HG03460 (cell line): ENCODE measurements around the gene MICOS13.
A peak's percentile ranks its signal among the peaks of the same experiment; 100 is the strongest.

Experiments
- ATAC-seq: cut with Tn5 transposase; IDR thresholded peaks from one replicate; pipeline ENCODE4 v1.9.1; 2021; ENCODE audit not compliant: unreplicated experiment

The MICOS13 gene

GRCh38 chr19:5687360-5688198 is 7.3 kb upstream of the MICOS13 start:
- no peak for ATAC-seq

DNA sequence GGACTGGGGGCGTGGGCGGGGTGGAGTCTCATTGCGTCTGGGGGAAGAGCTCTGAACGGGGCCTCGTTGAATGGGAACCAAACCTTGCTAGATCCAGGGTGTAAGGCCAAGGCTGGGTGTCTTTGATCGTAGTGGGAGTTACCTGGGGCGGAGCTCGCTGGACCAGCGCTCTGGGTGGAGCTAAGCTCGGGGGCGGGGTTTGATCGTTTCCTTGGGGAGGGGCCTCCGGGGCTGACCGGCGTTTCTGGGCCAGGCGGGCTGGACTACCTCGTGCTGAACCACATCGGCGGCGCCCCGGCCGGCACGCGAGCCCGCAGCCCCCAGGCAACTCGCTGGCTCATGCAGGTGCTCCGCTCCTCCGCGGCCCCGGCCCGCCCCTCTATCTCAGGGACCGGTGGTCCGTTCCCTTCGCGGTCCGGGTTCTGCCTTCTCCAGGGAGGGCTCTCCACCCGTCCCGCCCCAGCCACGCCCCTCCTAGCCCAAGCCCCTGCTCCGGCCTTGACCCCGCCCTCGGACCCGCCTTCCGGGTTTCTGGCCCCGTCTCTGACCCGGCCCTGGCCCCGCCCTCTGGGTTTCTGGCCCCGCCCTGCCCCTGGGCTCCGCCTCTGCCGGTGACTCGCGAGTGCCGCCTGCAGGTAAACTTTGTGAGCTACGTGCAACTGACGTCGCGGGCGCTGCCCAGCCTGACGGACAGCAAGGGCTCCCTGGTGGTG is 6.5 kb upstream of the MICOS13 start:
- peak; percentile 59 for ATAC-seq

GRCh38 chr19:5686326-5686646 is 6.0 kb upstream of the MICOS13 start:
- no peak for ATAC-seq

GRCh38 chr19:5684694-5685430 is 4.5 kb upstream of the MICOS13 start:
- ATAC-seq = no peak

GRCh38 chr19:5683177-5683886 is 3.0 kb upstream of the MICOS13 start:
- ATAC-seq = no peak

DNA sequence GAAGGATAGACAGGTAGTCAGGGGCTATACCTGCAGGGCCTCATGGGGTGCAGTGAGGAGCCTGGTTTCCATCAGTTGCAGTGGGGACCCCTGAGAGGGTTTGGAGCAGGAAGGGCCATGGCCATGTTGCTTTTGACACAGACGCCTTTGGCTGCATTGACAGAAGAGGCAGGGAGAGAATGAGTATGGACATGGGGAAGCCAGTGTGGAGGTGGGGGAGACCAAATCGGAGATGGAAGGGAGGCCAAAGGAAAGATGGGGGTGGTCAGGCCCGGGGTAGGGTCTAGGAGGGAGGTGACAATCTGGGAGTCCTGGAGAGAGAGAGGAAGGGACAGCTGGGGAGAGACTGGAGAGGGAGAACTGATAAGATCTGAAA is 1.8 kb upstream of the MICOS13 start:
- no peak for ATAC-seq

DNA sequence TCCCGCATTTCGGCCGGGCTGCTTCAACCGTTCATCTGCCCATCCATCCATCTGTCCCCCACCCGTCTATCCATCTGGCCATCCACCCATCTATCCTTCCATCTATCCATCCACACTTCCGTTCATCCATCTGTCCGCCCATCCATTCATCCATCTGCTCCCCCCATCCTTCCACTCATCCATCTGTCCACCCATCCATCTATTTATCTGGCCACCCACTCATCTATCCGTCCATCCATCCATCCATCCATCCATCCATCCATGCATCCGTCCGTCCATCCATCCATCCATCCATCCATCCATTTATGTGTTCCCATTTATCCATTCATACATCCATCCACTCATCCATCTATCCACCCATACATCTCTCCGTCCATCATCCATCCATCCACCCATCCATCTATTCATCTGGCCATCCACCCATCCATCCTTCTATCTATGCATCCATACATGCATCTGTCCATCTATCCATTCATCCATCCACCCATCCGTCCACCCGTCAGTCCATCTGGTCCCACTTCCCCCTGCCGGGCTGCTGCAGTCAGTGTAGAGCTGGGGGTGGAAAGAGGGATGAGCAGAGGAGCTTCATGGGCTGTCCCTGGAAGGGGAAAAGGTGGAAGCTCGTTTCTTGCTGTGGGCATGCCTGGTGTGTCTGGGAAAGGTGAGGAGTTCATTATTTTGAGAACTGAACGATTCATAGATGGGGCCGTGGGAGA is 1.2 kb upstream of the MICOS13 start:
- ATAC-seq = no peak

DNA sequence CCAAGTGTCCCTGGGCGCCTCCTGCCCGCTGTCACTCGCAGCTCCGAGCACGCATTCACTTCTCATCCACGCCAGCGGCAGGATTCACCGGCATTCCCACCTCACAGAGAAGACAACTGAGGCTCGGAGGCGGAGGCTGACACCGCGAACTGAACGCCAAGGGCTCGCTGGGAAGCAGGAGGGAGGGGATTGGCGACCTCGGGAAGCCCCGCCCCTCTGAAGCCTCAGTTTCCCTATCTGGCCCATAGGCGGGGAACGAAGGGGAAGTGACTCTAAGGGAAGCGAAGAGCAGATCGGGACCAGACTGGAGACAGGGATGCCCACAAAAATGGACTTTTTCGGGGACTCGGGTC is 256 bp downstream of the MICOS13 start:
- no peak for ATAC-seq

GRCh38 chr19:5679289-5680083 is 830 bp downstream of the MICOS13 start:
- no peak for ATAC-seq

DNA sequence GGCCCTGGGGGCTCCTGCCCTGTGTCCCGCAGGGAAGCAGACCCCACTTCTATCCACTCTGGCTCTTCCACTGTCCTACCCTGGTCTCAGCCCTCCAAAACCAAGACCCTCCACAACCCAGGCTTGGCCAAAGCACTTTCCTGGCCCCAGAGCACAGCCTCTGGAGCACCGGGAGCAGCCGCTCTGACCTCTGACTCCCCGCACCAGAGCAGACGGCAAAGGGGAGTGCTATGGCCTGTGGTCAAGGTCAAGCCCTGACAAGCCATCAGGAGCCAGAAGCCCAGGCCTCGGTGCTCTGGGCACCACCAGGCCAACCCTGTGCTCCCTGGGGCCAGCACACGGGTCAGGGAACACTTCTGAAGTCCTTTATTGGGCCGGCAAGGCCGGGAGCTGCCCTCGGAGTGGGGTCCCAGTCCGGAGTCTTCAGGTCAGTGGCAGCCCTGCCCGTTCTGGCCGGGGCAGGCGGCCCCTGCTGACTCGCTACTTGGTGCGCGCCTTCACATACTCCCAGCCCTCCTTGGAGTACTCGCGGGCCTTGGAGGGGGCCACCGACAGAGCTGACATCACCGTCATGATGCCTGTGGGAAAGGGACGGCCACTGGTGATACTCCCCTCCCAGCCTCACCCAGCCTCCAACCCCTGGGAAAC is 2.1 kb downstream of the MICOS13 start:
- no peak for ATAC-seq

DNA sequence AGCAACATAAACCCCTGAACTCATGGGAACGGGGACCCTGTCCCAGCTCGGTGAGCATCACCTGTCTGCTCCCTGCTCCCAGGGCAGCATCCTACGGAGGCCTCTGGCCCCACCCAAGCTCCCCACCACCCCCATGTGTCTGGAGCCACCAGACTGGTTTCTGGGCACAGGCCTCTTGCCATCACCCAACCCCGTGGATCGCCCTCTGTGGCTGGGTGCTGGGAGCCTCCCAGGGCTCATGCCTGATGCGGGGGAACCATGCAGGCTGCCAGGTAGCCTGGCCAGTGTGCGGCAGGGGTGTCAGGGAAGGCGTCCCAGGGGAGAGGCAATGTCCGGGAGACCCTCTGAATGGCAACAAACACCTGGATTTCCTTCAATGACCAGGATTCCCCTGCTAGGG is 2.7 kb downstream of the MICOS13 start:
- no peak for ATAC-seq

DNA sequence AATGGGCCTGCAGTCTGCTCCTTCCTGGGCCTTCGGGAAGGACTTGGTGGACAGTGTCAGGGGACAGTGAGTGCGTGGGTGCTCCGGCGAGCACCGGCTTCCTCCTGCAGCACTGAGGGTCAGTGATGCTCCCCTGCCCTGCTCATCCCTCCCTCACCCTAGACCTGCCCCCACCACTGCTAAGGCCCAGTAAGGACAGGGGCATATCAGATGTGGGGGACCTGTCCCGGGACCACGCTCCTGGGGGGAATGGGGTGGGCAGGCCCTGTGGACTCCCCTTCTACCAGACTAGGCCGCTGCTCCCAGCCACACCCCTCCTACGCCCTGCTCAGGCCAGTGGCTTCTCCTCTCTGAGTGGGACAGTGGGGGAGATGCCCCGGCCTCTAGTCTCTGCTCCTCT is 3.2 kb downstream of the MICOS13 start:
- no peak for ATAC-seq

- no peak for ATAC-seq
These were observed 3.6 kb downstream of the MICOS13 start for GRCh38 chr19:5676772-5677105.

GRCh38 chr19:5676105-5676771 is 4.1 kb downstream of the MICOS13 start:
- ATAC-seq = no peak

DNA sequence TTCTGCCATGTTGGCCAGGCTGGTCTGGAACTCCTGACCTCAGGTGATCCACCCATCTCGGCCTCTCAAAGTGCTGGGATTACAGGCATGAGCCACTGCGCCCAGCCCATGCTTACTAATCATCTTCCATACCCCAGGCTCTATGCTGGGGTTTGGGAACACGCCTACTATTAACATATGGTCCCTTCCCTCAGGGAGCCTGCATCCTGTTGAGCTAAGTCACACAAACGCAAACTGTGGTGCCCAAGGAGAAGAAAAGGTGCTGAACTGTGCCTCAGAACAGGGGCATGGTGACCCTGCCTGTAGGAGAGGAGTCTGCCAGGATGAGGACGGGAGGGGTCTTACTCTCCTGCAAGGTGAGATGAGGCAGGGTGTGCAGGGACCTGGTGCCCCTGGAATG is 5.6 kb downstream of the MICOS13 start:
- ATAC-seq = no peak

DNA sequence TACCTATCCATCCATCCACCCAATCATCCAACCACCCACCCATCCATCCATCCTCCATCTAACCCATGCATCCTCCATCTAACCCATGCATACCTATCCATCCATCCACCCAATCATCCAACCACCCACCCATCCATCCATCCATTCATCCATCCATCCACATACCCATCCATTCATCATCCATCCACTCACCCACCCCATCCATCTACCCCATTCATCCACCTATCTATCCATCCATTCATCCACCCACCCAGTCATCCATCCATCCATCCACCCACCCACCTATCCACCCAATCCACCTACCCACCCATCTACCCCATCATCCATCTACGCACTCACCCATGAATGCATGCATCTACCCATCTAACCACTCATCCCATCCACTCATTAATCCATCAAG is 6.6 kb downstream of the MICOS13 start:
- no peak for ATAC-seq

DNA sequence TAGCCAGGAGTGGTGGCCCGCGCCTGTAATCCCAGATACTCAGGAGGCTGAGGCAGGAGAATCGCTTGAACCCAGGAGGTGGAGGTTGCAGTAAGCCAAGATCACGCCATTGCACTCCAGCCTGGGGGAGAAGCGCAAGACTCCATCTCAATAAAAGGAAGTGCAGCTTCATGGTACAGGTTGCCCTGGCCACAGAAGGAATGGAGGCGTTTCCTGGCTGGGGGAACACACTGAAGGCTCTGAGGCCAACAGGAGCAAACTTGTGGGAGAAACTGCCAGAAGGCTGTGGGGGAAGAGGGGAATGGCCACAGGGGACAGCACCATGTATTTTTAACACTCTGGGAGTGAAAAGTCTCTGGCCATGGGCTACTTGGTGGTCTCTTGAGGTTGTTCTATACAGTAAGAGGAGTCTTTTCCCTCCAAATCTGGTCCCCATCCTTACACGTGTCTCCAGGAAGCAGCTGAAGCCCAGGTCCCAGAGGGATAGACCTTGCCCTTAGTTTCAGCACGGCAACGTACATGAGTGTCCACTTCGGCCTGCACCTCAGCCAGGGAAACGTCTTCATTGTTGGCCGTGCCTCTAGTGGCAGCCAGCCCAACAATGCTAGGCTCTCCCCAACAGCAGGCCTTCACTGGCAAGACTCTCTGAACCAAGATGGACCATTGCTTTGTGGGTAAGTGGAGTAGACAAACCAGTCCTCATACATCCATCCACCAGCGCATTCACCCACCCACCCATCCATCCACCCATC is 7.4 kb downstream of the MICOS13 start:
- ATAC-seq = no peak

GRCh38 chr19:5671600-5671999 is 8.7 kb downstream of the MICOS13 start:
- no peak for ATAC-seq
